Measurements from ENCODE around the gene MESP2. TPM values are rescaled to one million over a fixed set of nuclear protein-coding genes. Genes with fewer than 3 reads are reported as not detected.

The MESP2 gene
- total RNA-seq, 2 experiments from 2014 or later, result not detected

GRCh38 chr15:89749054-89749453, 27.1 kb upstream of the MESP2 start:
- peaks cover 2 to 8% of the 10 kb centered on the region in 2 experiments for H3K27me3 ChIP-seq (ENCODE audit: control insufficient read depth in 1 of 2, insufficient read depth in 2 of 2, low read length in 2 of 2)
- no peak for ATAC-seq (ENCODE audit: poor library complexity)
- ChIA-PET CTCF (interaction anchor here (2.0 kb wide), 1 partner anchor 9 kb away, joined by 6 read pairs; no protein-coding TSS in a partner anchor), POLR2A (no interaction called here)
- no peaks in the 10 kb centered on the region for H3K4me1 Mint-ChIP-seq (ENCODE audit: low read depth)
- H3K27ac ChIP-seq (ENCODE audit: low read depth in 1 of 2, low read length in 2 of 2), result no peak overlapping the region
- peak overlapping the region; percentile 80 for H3K4me3 Mint-ChIP-seq
- H3K27ac Mint-ChIP-seq, result no peak overlapping the region
- no peaks in the 10 kb centered on the region for H3K9me3 Mint-ChIP-seq
- H3K36me3 Mint-ChIP-seq (ENCODE audit: low read depth), result no peaks in the 10 kb centered on the region
- no peaks in the 10 kb centered on the region for H3K9me3 ChIP-seq (ENCODE audit: control insufficient read depth in 1 of 2, insufficient read depth in 1 of 2, low read length in 2 of 2)
- intact Hi-C loops (cut with DNase I, micrococcal nuclease), result loop anchor here in 1 of 2 experiments (10.0 kb wide), 1 partner anchor 536 kb away; no protein-coding TSS in a partner anchor
- H3K27me3 Mint-ChIP-seq, result peaks cover 13% of the 10 kb centered on the region
- no peak for TF ChIP-seq CTCF (IDR thresholded peaks at IDR 0.05)
- no peak overlapping the region for H3K4me3 ChIP-seq (ENCODE audit: low read length)
- H3K4me1 ChIP-seq (ENCODE audit: insufficient read depth, low read length), result peaks cover 18% of the 10 kb centered on the region
- no peak for DNase-seq
- no peaks in the 10 kb centered on the region for H3K36me3 ChIP-seq (ENCODE audit: insufficient read depth, low read length)

DNA sequence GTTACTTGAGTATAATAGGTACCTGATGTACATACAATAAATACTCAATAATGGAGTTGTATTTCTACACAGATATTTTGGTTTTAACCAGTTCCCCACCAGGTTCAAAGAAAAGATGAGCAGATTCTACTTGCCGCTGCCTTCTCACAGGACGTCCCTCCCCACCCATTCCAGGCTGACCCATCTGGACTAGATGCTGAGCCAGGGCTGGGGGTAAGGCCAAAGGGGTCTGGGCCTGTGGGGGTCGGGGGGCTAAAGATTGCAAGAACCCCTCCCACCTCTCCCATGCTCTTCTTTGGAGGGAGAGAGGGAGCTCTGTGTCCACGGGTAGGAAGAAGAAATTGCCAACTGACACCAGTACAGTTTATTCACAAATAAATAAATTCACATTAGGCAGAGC, 26.6 kb upstream of the MESP2 start:
- DNase-seq (no peak), ATAC-seq (ENCODE audit: poor library complexity) (no peak)
- CTCF ChIA-PET, result interaction anchor here (2.0 kb wide), 1 partner anchor 9 kb away, joined by 6 read pairs; no protein-coding TSS in a partner anchor
- Histone ChIP-seq H3K9me3 (ENCODE audit: control insufficient read depth in 1 of 2, insufficient read depth in 1 of 2, low read length in 2 of 2) (no peaks in the 10 kb centered on the region), H3K4me1 (ENCODE audit: insufficient read depth, low read length) (peaks cover 18% of the 10 kb centered on the region), H3K36me3 (ENCODE audit: insufficient read depth, low read length) (no peaks in the 10 kb centered on the region), H3K27ac (ENCODE audit: low read depth in 1 of 2, low read length in 2 of 2) (no peak overlapping the region), H3K4me3 (ENCODE audit: low read length) (no peak overlapping the region), H3K27me3 (ENCODE audit: control insufficient read depth in 1 of 2, insufficient read depth in 2 of 2, low read length in 2 of 2) (peaks cover 2 to 8% of the 10 kb centered on the region in 2 experiments)
- Mint-ChIP-seq H3K4me3 (peak overlapping the region; percentile 80), H3K27me3 (peaks cover 15% of the 10 kb centered on the region), H3K36me3 (ENCODE audit: low read depth) (no peaks in the 10 kb centered on the region), H3K27ac (no peak overlapping the region), H3K4me1 (ENCODE audit: low read depth) (no peaks in the 10 kb centered on the region), H3K9me3 (no peaks in the 10 kb centered on the region)
- TF ChIP-seq CTCF (IDR thresholded peaks at IDR 0.05), result no peak
- intact Hi-C loops (cut with DNase I, micrococcal nuclease), result loop anchor here in 1 of 2 experiments (10.0 kb wide), 1 partner anchor 535 kb away; no protein-coding TSS in a partner anchor
- POLR2A ChIA-PET, result no interaction called here

DNA sequence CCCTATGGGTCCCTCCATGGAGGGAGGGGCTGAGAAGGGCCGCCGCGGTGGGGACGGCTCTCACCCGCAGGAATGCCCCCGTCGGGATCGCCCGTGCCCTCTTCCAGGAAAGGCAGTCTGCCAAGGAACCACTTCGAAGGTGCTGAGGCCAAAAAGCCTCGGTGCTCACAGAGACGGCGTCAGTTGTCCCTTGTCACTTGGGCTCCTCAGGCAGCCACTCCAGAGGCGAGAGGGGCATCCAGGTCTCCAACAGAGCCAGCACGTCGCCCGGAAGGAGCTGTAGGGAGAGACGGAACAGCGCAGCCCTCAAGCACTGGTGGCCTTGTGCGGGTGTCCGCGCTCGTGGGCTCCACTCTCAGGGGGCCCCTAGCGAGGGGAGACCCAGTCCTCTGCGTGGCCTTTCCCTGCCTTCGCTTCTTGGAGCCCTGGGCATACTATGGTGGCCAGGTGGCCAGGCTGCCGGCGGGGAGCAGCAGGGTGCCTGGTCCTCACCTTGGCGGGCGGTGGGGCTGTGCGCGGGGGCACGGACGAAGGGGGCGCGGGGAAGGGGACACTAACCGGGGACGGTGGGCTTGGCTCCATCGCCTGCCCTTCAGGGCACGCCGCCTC, 26.1 kb upstream of the MESP2 start:
- H3K27ac ChIP-seq (ENCODE audit: low read depth in 1 of 2, low read length in 2 of 2), result no peak overlapping the region
- no peak overlapping the region for H3K27ac Mint-ChIP-seq
- intact Hi-C loops (cut with DNase I, micrococcal nuclease), result loop anchor here in 1 of 2 experiments (5.0 to 10.0 kb wide), 2 partner anchors 142 to 535 kb away; partner anchors contain the start of gene AP3S2

More for the DNA sequence above, 26.1 kb upstream of the MESP2 start:
- TF ChIP-seq CTCF (IDR thresholded peaks at IDR 0.05), result no peak
- DNase-seq (peak in 4 of 14 experiments; percentile 6 to 36 (median 16)), ATAC-seq (ENCODE audit: poor library complexity) (peak; percentile 9)
- ChIA-PET POLR2A (interaction anchor here (0.8 kb wide), 1 partner anchor 10 kb away, joined by 3 read pairs; no protein-coding TSS in a partner anchor), CTCF (interaction anchor here (0.7 to 2.0 kb wide), 3 partner anchors 10 to 13 kb away, joined by 3 to 11 read pairs (median 6); no protein-coding TSS in a partner anchor)
- peaks cover 18% of the 10 kb centered on the region for H3K4me1 ChIP-seq (ENCODE audit: insufficient read depth, low read length)
- H3K36me3 ChIP-seq (ENCODE audit: insufficient read depth, low read length), result no peaks in the 10 kb centered on the region
- Mint-ChIP-seq H3K9me3 (no peaks in the 10 kb centered on the region), H3K27me3 (peaks cover 18% of the 10 kb centered on the region), H3K4me3 (peak overlapping the region; percentile 80), H3K4me1 (ENCODE audit: low read depth) (no peaks in the 10 kb centered on the region), H3K36me3 (ENCODE audit: low read depth) (no peaks in the 10 kb centered on the region)
- no peaks in the 10 kb centered on the region for H3K9me3 ChIP-seq (ENCODE audit: control insufficient read depth in 1 of 2, insufficient read depth in 1 of 2, low read length in 2 of 2)
- peak overlapping the region; percentile 47 for H3K4me3 ChIP-seq (ENCODE audit: low read length)
- H3K27me3 ChIP-seq (ENCODE audit: control insufficient read depth in 1 of 2, insufficient read depth in 2 of 2, low read length in 2 of 2), result peaks cover 2 to 8% of the 10 kb centered on the region in 2 experiments
